AG04449 (cell line): ENCODE results near the gene USP36.

ENCODE experiments used
- CTCF ChIA-PET: fragments of 350-600 bp; formaldehyde crosslinking; extraction: SDS; loops from one replicate; lab custom pipeline; 2021; ENCODE audit warnings: antibody characterized with exemption; lab: Yijun Ruan, JAX
- POLR2A ChIA-PET: fragments of 400-600, 350-600 bp; formaldehyde crosslinking; extraction: SDS; loops from one replicate; lab custom pipeline; 2020; ENCODE audit warnings: antibody characterized with exemption, inconsistent platforms; lab: Yijun Ruan, JAX
- DNase-seq: peaks from one replicate; pipeline ENCODE4 v3.0.0-alpha.2; 2010; ENCODE audit warnings: low read depth, low spot score
- H3K4me3 ChIP-seq: 2 replicates; pipeline ENCODE4 v1.5.1; 2011; ENCODE audit warnings: low read depth, mild to moderate bottlenecking, control low read depth, low read length
- CTCF ChIP-seq: IDR thresholded peaks from one replicate; pipeline ENCODE4 v1.5.1; 2011; ENCODE audit warnings: mild to moderate bottlenecking, moderate library complexity, low read length, control low read depth, inconsistent platforms; ENCODE audit not compliant: insufficient read depth; ENCODE audit errors: missing control alignments

The USP36 gene

DNA sequence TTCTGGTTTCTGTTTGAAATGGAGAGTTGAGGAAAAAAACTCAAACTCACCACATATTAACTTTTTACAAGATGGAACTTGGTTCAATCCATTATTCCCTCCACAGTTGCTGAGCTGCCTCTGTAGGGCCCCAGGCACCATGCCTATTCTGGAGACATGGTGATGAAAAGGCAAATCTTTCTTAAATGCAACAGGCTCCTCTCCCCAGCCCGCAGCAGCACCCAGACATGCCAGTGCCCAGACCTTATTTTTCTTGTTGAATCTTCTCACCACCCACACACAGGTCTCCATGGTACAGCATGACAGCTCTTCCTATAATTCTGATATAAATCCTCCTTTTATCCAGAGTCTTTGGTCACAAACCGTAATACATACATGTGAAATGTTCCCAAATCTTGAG lies 66.2 kb downstream of the USP36 start:
- no peak for DNase-seq
- POLR2A ChIA-PET = no interaction called here

DNA sequence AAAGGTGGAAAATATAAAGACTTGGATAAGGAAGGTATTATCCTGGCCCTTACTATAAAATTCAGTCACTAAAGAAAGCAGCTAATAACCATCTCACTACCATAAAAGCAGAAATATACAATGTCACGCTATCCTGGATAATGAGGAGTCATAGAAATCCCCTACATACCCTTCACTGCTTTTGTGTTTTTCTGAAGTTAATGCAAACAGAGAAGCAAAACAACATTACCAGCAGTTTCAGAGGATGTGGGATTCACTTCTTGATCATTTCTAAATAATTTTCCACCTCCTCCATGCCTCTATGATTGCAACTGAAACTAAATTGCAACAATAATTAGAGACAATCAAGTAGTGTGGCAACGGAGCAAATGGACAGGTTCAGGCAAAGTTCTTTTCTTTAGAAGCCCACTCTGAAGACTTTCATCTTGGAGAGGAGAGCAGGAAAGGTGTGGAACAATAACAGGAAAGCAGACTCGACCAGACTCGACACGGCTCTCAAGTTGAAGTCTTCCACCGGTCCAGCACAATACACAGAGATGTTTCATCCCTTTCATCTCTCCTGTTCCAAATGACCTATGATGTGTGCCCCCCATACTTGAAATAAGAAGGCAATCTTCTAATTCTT lies 68.7 kb downstream of the USP36 start:
- no peak for DNase-seq
- no peak for TF ChIP-seq CTCF
- no peak overlapping the region for H3K4me3 ChIP-seq
- POLR2A ChIA-PET = no interaction called here
- CTCF ChIA-PET = no interaction called here

More for the DNA sequence above, 66.2 kb downstream of the USP36 start:
- TF ChIP-seq CTCF = no peak
- H3K4me3 ChIP-seq = no peak overlapping the region
- CTCF ChIA-PET = no interaction called here

DNA sequence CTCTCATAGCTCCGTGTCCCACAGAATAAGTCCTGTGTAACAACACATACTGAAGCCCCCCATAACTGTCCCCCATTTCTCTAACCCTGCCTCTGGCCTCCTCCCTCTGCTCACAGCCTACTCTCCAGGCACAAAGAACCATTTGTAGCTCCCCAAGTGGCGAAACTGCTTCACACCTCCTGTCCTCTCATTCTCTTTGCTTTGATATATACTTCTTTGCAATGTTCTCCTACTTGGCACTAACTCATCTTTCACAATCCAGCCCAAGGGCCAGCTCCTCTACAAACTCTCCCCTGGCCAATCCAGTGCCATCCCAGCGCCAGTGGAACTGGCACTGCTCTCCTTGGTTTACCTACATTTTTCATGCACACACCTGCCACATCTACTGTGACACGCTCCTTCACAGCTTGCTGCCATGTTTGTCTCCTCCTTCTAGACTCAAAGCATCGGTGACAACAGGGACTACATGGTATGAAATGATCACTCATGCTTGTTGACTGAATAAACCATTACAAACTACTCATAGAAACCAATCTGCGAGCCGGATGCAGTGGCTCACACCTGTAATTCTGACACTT lies 71.3 kb downstream of the USP36 start:
- DNase-seq = no peak
- CTCF ChIA-PET = interaction anchor here (0.6 kb wide), 1 partner anchor 60 kb away, joined by 3 read pairs; no protein-coding TSS in a partner anchor
- no peak for TF ChIP-seq CTCF
- POLR2A ChIA-PET = interaction anchor here (0.6 kb wide), 1 partner anchor 11 kb away, joined by 3 read pairs; no protein-coding TSS in a partner anchor
- H3K4me3 ChIP-seq = no peak overlapping the region

DNA sequence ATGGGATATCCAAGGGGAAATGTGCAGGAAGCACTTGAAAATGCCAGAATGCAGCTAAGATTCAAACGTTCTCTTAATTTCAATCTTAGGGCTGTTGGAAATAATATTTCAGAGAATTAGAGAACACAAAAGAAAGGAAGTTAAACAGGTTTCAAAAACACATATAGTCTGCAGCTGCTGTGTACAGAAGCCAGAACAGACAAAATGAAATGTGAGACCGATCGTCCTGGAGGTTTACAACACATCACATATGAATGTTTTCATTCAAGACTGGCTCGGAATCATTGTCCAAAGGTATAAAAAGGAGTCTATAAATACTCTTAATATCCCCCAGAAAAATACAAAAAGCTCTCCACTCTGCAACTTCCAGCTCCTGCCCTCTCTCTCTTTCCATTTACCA lies 72.8 kb downstream of the USP36 start:
- H3K4me3 ChIP-seq = no peak overlapping the region
- DNase-seq = no peak
- POLR2A ChIA-PET = no interaction called here
- no peak for TF ChIP-seq CTCF
- CTCF ChIA-PET = interaction anchor here (1.3 kb wide), 1 partner anchor 271 kb away, joined by 3 read pairs; no protein-coding TSS in a partner anchor

DNA sequence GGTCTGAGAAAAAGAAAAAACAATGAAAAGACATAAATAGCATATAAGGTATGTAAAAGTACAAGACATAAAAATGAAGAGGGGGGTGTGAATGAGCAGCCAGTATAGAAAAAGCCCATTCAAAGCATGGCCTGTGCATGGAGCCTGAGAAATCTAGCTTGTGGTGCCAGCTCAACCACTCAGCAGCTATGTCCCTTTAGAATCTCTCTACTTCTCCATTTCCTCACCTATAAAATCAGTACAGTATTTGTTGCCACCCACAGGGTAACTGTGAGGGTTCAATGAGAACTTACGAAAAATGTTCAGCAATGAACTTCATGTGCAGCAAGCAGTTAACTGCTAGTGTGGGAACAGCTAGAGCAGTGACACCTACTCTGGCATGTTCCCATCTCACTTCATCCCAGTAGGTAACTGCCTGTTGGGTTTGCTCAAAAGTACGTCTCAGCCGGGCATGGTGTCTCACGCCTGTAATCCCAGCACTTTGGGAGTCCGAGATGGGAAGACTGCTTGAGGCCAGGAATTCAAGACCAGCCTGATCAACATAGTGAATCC lies 73.8 kb downstream of the USP36 start:
- ChIA-PET POLR2A (no interaction called here), CTCF (interaction anchor here (0.7 to 1.0 kb wide), 2 partner anchors 10 to 41 kb away, joined by 3 read pairs; no protein-coding TSS in a partner anchor)
- DNase-seq = no peak
- no peak for TF ChIP-seq CTCF
- no peak overlapping the region for H3K4me3 ChIP-seq

GRCh38 chr17:78766225-78766624 lies 74.4 kb downstream of the USP36 start:
- no peak for DNase-seq
- TF ChIP-seq CTCF = no peak

More at GRCh38 chr17:78766225-78766624, 74.4 kb downstream of the USP36 start:
- CTCF ChIA-PET = interaction anchor here (1.0 kb wide), 1 partner anchor 41 kb away, joined by 3 read pairs; no protein-coding TSS in a partner anchor
- no peak overlapping the region for H3K4me3 ChIP-seq
- POLR2A ChIA-PET = no interaction called here
